A549 (cell line): ENCODE results near the gene SLC10A2. TPM values are rescaled to one million over a fixed set of nuclear protein-coding genes. Genes with fewer than 3 reads are reported as not detected.

Experiments used
- ATAC-seq, 2 experiments: fragments of 200-7000 bp in 1 of 2; fragments of >200 bp in 1 of 2; cut with Nextera tagmentation in 1 of 2; cut with Tn5 transposase in 1 of 2; 3 replicates each; pipeline versions ENCODE4 v1.8.0 to v1.9.1; 2018 to 2020; ENCODE audit warnings: mild to moderate bottlenecking in 1 of 2, moderate library complexity in 1 of 2
- CTCF ChIA-PET: fragments of 300-600 bp; sonication (Branson Sonifier 250); formaldehyde crosslinking; extraction: SDS; loops from one replicate; lab custom pipeline; 2021; ENCODE audit warnings: antibody characterized with exemption, inconsistent platforms; lab: Yijun Ruan, JAX
- POLR2A ChIA-PET: fragments of 350-600 bp; formaldehyde crosslinking; extraction: SDS; loops from one replicate; lab custom pipeline; 2021; ENCODE audit warnings: antibody characterized with exemption, inconsistent platforms; lab: Yijun Ruan, JAX
- DNase-seq, 2 experiments: peaks; one replicate each; pipeline versions ENCODE4 v3.0.0 to v3.0.0-alpha.2; 2011 to 2016; ENCODE audit warnings: low read depth in 1 of 2, low spot score in 1 of 2
- FAIRE-seq: peaks from 2 replicates; lab custom pipeline; 2011; peaks lifted over from hg19 to GRCh38; lab: Jason Lieb, UNC
- H3K27ac ChIP-seq, 2 experiments: fragments of >200 bp; sonication (Bioruptor Twin); formaldehyde crosslinking; 3 replicates each; pipeline ENCODE4 v1.5.1; 2016 to 2017
- H3K4me1 ChIP-seq: fragments of >200 bp; sonication (Bioruptor Twin); formaldehyde crosslinking; 3 replicates; pipeline ENCODE4 v1.6.1; 2016
- H3K4me2 ChIP-seq: fragments of >200 bp; sonication (Bioruptor Twin); formaldehyde crosslinking; 3 replicates; pipeline ENCODE4 v1.6.1; 2016
- H3K4me3 ChIP-seq: fragments of >200 bp; sonication (Bioruptor Twin); formaldehyde crosslinking; 3 replicates; pipeline ENCODE4 v1.5.1; 2016
- H3K9me3 ChIP-seq: fragments of >200 bp; sonication (Bioruptor Twin); formaldehyde crosslinking; 3 replicates; pipeline ENCODE4 v1.6.1; 2016
- CEBPB ChIP-seq, 2 experiments: fragments of >200 bp in 1 of 2; sonication (Bioruptor Twin) in 1 of 2; formaldehyde crosslinking in 1 of 2; IDR thresholded peaks; 2 replicates each; pipeline ENCODE4 v1.6.1; 2012 to 2016
- CHD2 ChIP-seq: fragments of 150-350 bp; IDR thresholded peaks from 2 replicates; pipeline ENCODE4 v1.6.1; 2014; ENCODE audit warnings: low read length; ENCODE audit not compliant: partially characterized antibody
- CHD4 ChIP-seq: fragments of 200-600 bp; sonication (generic); IDR thresholded peaks from 2 replicates; pipeline ENCODE4 v1.6.1; 2016; ENCODE audit warnings: antibody characterized with exemption, mild to moderate bottlenecking, borderline replicate concordance
- EHF ChIP-seq: fragments of 250-450 bp; sonication (Bioruptor Pico); IDR thresholded peaks from 2 replicates; pipeline ENCODE4 v1.5.0; 2020; ENCODE audit warnings: mild to moderate bottlenecking
- HDAC2 ChIP-seq: fragments of 200-600 bp; sonication (generic); IDR thresholded peaks from 2 replicates; pipeline ENCODE4 v1.6.1; 2016
- HES2 ChIP-seq: fragments of >200 bp; sonication (Bioruptor Twin); formaldehyde crosslinking; IDR thresholded peaks from 2 replicates; pipeline ENCODE4 v1.6.1; 2016
- HEYL ChIP-seq: fragments of 250-450 bp; sonication (Bioruptor Pico); IDR thresholded peaks from 2 replicates; pipeline ENCODE4 v1.8.0; 2021; ENCODE audit warnings: mild to moderate bottlenecking, moderate library complexity
- HMGXB4 ChIP-seq: fragments of 250-450 bp; sonication (Bioruptor Pico); IDR thresholded peaks from 2 replicates; pipeline ENCODE4 v1.5.0; 2021; ENCODE audit warnings: mild to moderate bottlenecking, moderate library complexity, borderline replicate concordance
- HOXB13 ChIP-seq: fragments of 250-450 bp; sonication (Bioruptor Pico); IDR thresholded peaks from 2 replicates; pipeline ENCODE4 v1.5.0; 2020; ENCODE audit warnings: low read depth, mild to moderate bottlenecking, moderate library complexity
- HOXB5 ChIP-seq: fragments of 250-450 bp; sonication (Bioruptor Pico); IDR thresholded peaks from 2 replicates; pipeline ENCODE4 v1.5.0; 2020; ENCODE audit warnings: mild to moderate bottlenecking, moderate library complexity
- JUN ChIP-seq, 2 experiments: fragments of >200 bp; sonication (Bioruptor Twin); formaldehyde crosslinking; IDR thresholded peaks; 2 replicates in 1 of 2; 3 replicates in 1 of 2; pipeline ENCODE4 v1.6.1; 2016 to 2017
- JUNB ChIP-seq: fragments of >200 bp; sonication (Bioruptor Twin); formaldehyde crosslinking; IDR thresholded peaks from 2 replicates; pipeline ENCODE4 v1.6.1; 2016
- KDM5A ChIP-seq: fragments of 200-600 bp; sonication (generic); IDR thresholded peaks from 2 replicates; pipeline ENCODE4 v1.6.1; 2016; ENCODE audit warnings: antibody characterized with exemption, mild to moderate bottlenecking
- MAFK ChIP-seq: fragments of 450-650 bp; IDR thresholded peaks from 2 replicates; pipeline ENCODE4 v1.6.1; 2014; ENCODE audit not compliant: partially characterized antibody
- MAZ ChIP-seq: fragments of 150-350 bp; IDR thresholded peaks from 2 replicates; pipeline ENCODE4 v1.6.1; 2014; ENCODE audit warnings: antibody characterized with exemption, low read depth, low read length, borderline replicate concordance
- NPAS2 ChIP-seq: fragments of 250-450 bp; sonication (Bioruptor Pico); IDR thresholded peaks from 2 replicates; pipeline ENCODE4 v1.8.0; 2022; ENCODE audit warnings: mild to moderate bottlenecking, moderate library complexity, borderline replicate concordance
- NR3C1 ChIP-seq: fragments of >200 bp; sonication (Bioruptor Twin); formaldehyde crosslinking; IDR thresholded peaks from 3 replicates; pipeline ENCODE4 v1.6.1; 2017
- POLR2A ChIP-seq: IDR thresholded peaks from 2 replicates; pipeline ENCODE4 v1.6.1; 2012; ENCODE audit warnings: mild to moderate bottlenecking, low read length
- RARB ChIP-seq: fragments of 250-450 bp; sonication (Bioruptor Pico); IDR thresholded peaks from 2 replicates; pipeline ENCODE4 v1.8.0; 2021; ENCODE audit warnings: mild to moderate bottlenecking, moderate library complexity
- RNF2 ChIP-seq: fragments of 200-600 bp; sonication (generic); IDR thresholded peaks from 2 replicates; pipeline ENCODE4 v1.6.1; 2016; ENCODE audit warnings: low read depth, mild to moderate bottlenecking, antibody characterized with exemption, moderate library complexity, borderline replicate concordance
- SREBF2 ChIP-seq: fragments of 450-650 bp; IDR thresholded peaks from 2 replicates; pipeline ENCODE4 v1.6.1; 2014; ENCODE audit warnings: mild to moderate bottlenecking, moderate library complexity
- USF2 ChIP-seq: fragments of 450-650 bp; IDR thresholded peaks from 2 replicates; pipeline ENCODE4 v1.6.1; 2014; ENCODE audit warnings: antibody characterized with exemption
- ZFP36 ChIP-seq: fragments of 450-650 bp; IDR thresholded peaks from 2 replicates; pipeline ENCODE4 v1.6.1; 2014; ENCODE audit warnings: borderline replicate concordance; ENCODE audit not compliant: partially characterized antibody
- ZSCAN20 ChIP-seq: fragments of 250-450 bp; sonication (Bioruptor Pico); IDR thresholded peaks from 2 replicates; pipeline ENCODE4 v1.8.0; 2022; ENCODE audit warnings: mild to moderate bottlenecking, moderate library complexity
- WGBS: methylation state at CpG from one replicate; pipeline ENCODE4 v1.1.6; 2017; ENCODE audit errors: missing lambda C conversion rate; 5-methylcytosine and 5-hydroxymethylcytosine counted together
- polyA plus RNA-seq, 4 experiments: library from polyadenylated mRNA; depleted of rRNA in 3 of 4; stranded (reverse); fragments of >200 nt; fragmentation: RNase III in 1 of 4; extraction: RNeasy Plus Mini Kit Qiagen cat#74134 plus additional on column Dnase treatment in 1 of 4; gene quantifications; 2 replicates in 3 of 4; 3 replicates in 1 of 4; pipeline ENCODE4 v1.2.3, GENCODE V29; 2011 to 2017
- TF ChIP-seq, protein P1 (sequence below): fragments of 250-450 bp; sonication (Bioruptor Pico); IDR thresholded peaks from 2 replicates; pipeline ENCODE4 v1.5.0; 2020; ENCODE audit warnings: low read depth, mild to moderate bottlenecking, moderate library complexity
- TF ChIP-seq, protein P2 (sequence below): fragments of 150-350 bp; IDR thresholded peaks from 2 replicates; pipeline ENCODE4 v1.6.1; 2014; ENCODE audit warnings: low read depth, mild to moderate bottlenecking, low read length

SLC10A2 gene
- polyA plus RNA-seq, 2 of the 4 experiments (the other 2 are of a cell fraction) = not detected

GRCh38 chr13:103007427-103007762, 58.8 kb downstream of the SLC10A2 start:
- DNase-seq = no peak
- Histone ChIP-seq H3K9me3 (no peaks in the 10 kb centered on the region), H3K4me2 (no peak overlapping the region), H3K4me3 (no peak overlapping the region), H3K4me1 (no peaks in the 10 kb centered on the region)
- CTCF ChIA-PET = no interaction called here
- POLR2A ChIA-PET = no interaction called here
- 1% methylated on average over 4 of the region's 4 CpGs for WGBS
- TF ChIP-seq ZSCAN20 (no peak), SREBF2 (no peak), JUNB (no peak), USF2 (no peak)
- TF ChIP-seq, all 56 proteins: peak for 0
- ATAC-seq = no peak
- FAIRE-seq = no peak
- no peak overlapping the region for H3K27ac ChIP-seq

DNA sequence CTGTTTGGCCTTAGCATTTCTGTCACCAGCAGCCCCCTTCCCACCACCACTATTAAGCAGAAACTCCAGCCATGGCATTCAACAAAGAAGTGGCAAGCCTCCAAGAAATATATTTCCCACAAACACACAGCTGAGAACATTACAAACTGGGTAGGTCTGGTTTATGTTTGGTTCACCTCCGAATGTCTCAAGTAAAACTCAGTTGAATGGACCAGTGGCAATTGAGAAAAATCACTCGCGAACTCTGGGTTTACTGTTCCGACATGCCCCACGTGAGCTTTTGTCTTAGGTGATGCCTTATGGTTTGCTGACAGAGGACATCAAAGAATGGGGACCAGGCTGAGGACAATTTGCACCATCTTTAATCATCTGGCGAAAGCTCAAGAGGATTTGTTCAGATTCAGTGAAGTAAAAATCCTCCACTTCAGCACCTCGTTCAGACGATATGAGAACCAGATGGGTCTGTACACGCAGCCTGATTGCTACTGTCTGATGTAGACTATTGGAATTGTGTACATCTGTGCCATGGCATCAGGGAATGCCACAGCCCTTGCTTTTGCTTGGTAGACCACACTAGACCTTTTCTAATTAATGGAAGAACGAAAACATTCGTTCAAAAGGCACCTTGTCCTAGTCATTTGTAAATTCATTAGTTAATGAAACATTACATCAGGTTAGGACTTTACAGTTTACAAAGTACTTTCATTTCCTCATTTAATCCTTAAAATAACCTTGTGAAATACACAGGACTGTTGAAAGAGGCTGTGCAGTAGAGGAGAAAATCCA, 59.4 kb downstream of the SLC10A2 start:
- Histone ChIP-seq H3K27ac (no peak overlapping the region), H3K4me3 (no peak overlapping the region), H3K4me1 (no peaks in the 10 kb centered on the region), H3K4me2 (no peak overlapping the region), H3K9me3 (no peaks in the 10 kb centered on the region)
- POLR2A ChIA-PET = no interaction called here
- FAIRE-seq (no peak), ATAC-seq (no peak), DNase-seq (no peak)
- 27% methylated on average over 11 of the region's 11 CpGs for WGBS
- CTCF ChIA-PET = no interaction called here
- TF ChIP-seq NPAS2 (CRISPR knock-in tag) = no peak
- no peak for TF ChIP-seq HOXB13 (CRISPR knock-in tag)
- TF ChIP-seq USF2 = no peak
- TF ChIP-seq HES2 = no peak
- TF ChIP-seq CHD2 = no peak
- no peak for TF ChIP-seq EHF
- no peak for TF ChIP-seq CHD4
- no peak for TF ChIP-seq POLR2A
- no peak for TF ChIP-seq ZFP36
- no peak for TF ChIP-seq ZSCAN20
- TF ChIP-seq MAZ = no peak
- no peak for TF ChIP-seq RNF2
- no peak for TF ChIP-seq CEBPB (IDR thresholded peaks at IDR 0.05)
- TF ChIP-seq MAFK = no peak
- TF ChIP-seq, protein P1, sequence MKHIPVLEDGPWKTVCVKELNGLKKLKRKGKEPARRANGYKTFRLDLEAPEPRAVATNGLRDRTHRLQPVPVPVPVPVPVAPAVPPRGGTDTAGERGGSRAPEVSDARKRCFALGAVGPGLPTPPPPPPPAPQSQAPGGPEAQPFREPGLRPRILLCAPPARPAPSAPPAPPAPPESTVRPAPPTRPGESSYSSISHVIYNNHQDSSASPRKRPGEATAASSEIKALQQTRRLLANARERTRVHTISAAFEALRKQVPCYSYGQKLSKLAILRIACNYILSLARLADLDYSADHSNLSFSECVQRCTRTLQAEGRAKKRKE (CRISPR knock-in tag) = no peak
- no peak for TF ChIP-seq KDM5A
- TF ChIP-seq HOXB5 = no peak
- no peak for TF ChIP-seq SREBF2
- TF ChIP-seq NR3C1 = no peak
- TF ChIP-seq RARB (CRISPR knock-in tag) = no peak

DNA sequence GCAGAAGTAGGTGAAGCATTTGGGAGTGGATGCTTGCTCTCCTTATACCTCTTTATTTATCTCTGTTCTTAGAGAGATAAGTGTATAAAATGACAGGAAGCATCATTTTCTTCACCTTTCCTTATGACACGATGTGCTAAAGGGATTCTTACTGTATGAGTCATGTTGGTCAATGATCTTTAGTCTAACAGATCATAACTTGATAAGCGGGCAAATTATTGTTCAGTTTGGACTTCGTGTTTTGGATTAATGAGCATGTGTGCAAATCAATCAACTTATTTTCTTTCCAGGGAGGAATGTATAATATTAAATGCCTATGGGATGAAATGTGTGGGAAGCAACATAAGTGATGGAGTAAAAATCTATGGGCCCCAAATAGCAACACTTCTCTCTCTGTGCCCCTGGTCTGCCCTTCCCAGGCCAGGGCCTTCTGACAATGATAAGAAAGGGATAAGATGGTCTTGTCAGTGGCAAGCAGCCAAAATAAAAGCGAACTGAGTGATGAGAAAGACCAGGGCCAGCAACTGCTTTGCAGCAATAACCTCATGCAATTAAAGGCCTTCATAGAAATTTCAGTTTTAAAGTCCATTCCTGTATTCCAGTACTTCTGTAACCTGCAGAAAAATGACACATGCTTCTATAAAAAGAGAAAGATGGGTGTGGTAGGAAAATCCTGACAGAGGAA, 61.4 kb downstream of the SLC10A2 start:
- Histone ChIP-seq H3K4me3 (no peak overlapping the region), H3K27ac (no peak overlapping the region), H3K9me3 (no peaks in the 10 kb centered on the region), H3K4me1 (no peaks in the 10 kb centered on the region), H3K4me2 (no peak overlapping the region)
- ChIA-PET POLR2A (no interaction called here), CTCF (no interaction called here)
- DNase-seq (no peak), ATAC-seq (no peak), FAIRE-seq (no peak)
- WGBS = 7% methylated on average over 4 of the region's 4 CpGs
- TF ChIP-seq CHD4 (no peak), JUN (IDR thresholded peaks at IDR 0.05) (no peak), HEYL (CRISPR knock-in tag) (no peak), HDAC2 (no peak), NR3C1 (no peak), HMGXB4 (CRISPR knock-in tag) (no peak), KDM5A (no peak)
- TF ChIP-seq, protein P2, sequence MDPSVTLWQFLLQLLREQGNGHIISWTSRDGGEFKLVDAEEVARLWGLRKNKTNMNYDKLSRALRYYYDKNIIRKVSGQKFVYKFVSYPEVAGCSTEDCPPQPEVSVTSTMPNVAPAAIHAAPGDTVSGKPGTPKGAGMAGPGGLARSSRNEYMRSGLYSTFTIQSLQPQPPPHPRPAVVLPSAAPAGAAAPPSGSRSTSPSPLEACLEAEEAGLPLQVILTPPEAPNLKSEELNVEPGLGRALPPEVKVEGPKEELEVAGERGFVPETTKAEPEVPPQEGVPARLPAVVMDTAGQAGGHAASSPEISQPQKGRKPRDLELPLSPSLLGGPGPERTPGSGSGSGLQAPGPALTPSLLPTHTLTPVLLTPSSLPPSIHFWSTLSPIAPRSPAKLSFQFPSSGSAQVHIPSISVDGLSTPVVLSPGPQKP = no peak
